T-helper 1 cell treated with Interleukin-12 subunit alpha and Interleukin-12 subunit beta and Interleukin-4 antibody, amounts not matched to agents 30 μg/mL and 1 μg/mL, for 36 hours (primary cell): ENCODE measurements around the gene EMILIN2.

ENCODE experiments used
- H3K27ac Mint-ChIP-seq: one replicate; pipeline ENCODE4 v1.8.0; 2021; ENCODE audit warnings: mild to moderate bottlenecking, mixed read lengths
- H3K27me3 Mint-ChIP-seq: one replicate; pipeline ENCODE4 v1.8.0; 2021; ENCODE audit warnings: low read depth, mixed read lengths
- H3K36me3 Mint-ChIP-seq: one replicate; pipeline ENCODE4 v1.8.0; 2021; ENCODE audit warnings: low read depth, mixed read lengths
- H3K4me1 Mint-ChIP-seq: one replicate; pipeline ENCODE4 v1.8.0; 2021; ENCODE audit warnings: low read depth, mixed read lengths
- H3K4me3 Mint-ChIP-seq: one replicate; pipeline ENCODE4 v1.8.0; 2021; ENCODE audit warnings: mild to moderate bottlenecking, moderate library complexity, mixed read lengths
- H3K9me3 Mint-ChIP-seq: one replicate; pipeline ENCODE4 v1.8.0; 2021; ENCODE audit warnings: mixed read lengths

Gene EMILIN2

DNA sequence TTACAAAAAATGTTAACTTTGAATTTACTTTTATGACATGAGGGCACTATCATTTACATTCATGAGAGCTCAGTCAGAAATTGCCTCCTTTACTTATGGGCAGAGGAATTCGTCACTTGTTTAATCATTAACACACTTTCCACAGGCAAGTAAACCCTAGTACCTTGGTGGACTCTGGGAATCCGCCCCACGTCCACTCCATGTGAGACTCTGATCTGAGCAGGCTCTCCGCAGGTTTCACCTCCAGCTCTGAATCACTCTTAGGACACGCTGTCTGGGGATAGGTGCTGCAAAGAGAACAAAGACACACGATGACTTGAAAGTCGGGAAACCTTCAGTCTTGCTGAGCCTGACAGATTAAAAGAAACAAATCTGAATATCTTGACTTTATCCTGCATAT, 92.5 kb downstream of the EMILIN2 start:
- peaks cover 28% of the 10 kb centered on the region for H3K36me3 Mint-ChIP-seq

GRCh38 chr18:2948038-2948437, 101.2 kb downstream of the EMILIN2 start:
- peaks cover 35% of the 10 kb centered on the region for H3K36me3 Mint-ChIP-seq

More for the DNA sequence above, 92.5 kb downstream of the EMILIN2 start:
- Mint-ChIP-seq H3K9me3 (no peaks in the 10 kb centered on the region), H3K4me1 (peaks cover 13% of the 10 kb centered on the region), H3K4me3 (no peak overlapping the region), H3K27me3 (no peaks in the 10 kb centered on the region), H3K27ac (no peak overlapping the region)

GRCh38 chr18:2952605-2953004, 105.8 kb downstream of the EMILIN2 start:
- H3K27ac Mint-ChIP-seq = no peak overlapping the region
- peaks cover 45% of the 10 kb centered on the region for H3K4me1 Mint-ChIP-seq
- H3K36me3 Mint-ChIP-seq = peaks cover 59% of the 10 kb centered on the region
- H3K9me3 Mint-ChIP-seq = no peaks in the 10 kb centered on the region
- H3K27me3 Mint-ChIP-seq = no peaks in the 10 kb centered on the region
- no peak overlapping the region for H3K4me3 Mint-ChIP-seq

More at GRCh38 chr18:2948038-2948437, 101.2 kb downstream of the EMILIN2 start:
- H3K27me3 Mint-ChIP-seq = no peaks in the 10 kb centered on the region
- H3K9me3 Mint-ChIP-seq = no peaks in the 10 kb centered on the region
- H3K4me1 Mint-ChIP-seq = peaks cover 18% of the 10 kb centered on the region
- no peak overlapping the region for H3K4me3 Mint-ChIP-seq
- H3K27ac Mint-ChIP-seq = no peak overlapping the region

DNA sequence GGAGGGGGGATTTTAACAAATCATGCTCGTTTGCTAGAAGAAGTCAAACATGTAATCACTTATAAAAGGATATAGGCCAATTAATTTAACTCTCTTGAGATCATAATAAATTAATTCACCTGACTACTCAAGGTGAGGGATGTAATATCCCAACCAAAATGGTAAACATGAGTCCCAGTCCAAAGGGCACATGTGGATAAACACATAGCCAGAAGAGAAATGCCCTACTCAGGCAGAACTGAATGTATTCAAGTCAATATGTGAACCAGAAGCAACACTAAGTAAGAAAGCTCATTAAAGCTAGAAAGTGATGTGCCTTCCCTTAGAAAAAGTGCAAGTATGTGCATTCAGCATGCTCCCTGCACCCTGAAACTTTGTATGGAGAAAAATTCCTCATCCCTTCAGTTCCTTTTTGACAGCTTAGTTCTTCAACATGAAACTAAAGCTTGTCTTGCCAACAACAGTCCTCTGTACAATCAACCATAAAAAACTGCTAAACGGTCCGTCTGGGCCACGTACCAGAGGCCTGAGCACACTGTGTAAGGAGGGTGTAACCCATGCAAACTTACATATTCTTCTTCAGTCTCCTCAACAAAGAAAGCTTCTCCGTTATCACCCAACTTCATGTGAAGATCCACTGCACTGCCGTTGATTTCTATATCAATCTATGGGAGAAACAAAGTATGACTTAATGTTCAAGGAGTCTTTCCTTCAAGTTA, 107.3 kb downstream of the EMILIN2 start:
- Mint-ChIP-seq H3K27me3 (no peaks in the 10 kb centered on the region), H3K9me3 (no peaks in the 10 kb centered on the region), H3K4me3 (no peak overlapping the region), H3K4me1 (peaks cover 51% of the 10 kb centered on the region), H3K36me3 (peaks cover 55% of the 10 kb centered on the region), H3K27ac (peak overlapping the region; percentile 19)

DNA sequence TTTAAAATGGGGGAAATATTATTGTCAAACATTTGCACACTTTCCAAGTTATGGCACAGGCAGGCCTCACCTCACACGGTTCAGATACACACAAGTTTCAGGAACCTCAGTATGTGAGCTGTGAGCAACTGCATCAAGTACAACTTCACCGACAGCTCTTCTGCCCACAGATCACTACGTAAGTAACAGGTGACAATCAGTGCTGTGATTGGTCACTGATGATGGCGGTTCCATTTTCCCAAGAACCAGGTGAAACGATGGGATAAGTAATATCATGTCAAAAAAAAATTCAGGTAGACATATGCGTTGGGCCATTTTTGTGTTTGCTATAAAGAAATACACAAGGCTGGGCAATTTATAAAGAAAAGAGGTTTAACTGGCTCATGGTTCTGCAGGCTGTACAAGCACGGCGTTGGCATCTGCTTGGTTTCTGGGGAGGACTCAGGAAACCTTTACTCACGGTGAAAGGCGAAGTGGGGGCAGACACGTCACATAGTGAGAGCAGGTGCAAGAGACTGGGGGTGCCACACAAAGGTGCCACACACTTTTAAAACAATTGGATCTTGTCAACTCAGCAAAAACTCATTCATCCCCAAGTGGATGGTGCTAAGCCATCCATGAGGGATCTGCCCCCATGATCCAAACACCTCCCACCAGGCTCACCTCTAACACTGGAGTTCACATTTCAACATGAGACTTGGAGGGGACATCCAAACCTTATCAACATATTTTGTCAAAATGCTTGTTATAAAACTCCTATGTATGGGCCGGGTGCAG, 108.3 kb downstream of the EMILIN2 start:
- H3K9me3 Mint-ChIP-seq = no peaks in the 10 kb centered on the region
- peaks cover 55% of the 10 kb centered on the region for H3K36me3 Mint-ChIP-seq
- no peak overlapping the region for H3K4me3 Mint-ChIP-seq
- H3K27ac Mint-ChIP-seq = peak overlapping the region; percentile 50
- no peaks in the 10 kb centered on the region for H3K27me3 Mint-ChIP-seq
- H3K4me1 Mint-ChIP-seq = peaks cover 54% of the 10 kb centered on the region

DNA sequence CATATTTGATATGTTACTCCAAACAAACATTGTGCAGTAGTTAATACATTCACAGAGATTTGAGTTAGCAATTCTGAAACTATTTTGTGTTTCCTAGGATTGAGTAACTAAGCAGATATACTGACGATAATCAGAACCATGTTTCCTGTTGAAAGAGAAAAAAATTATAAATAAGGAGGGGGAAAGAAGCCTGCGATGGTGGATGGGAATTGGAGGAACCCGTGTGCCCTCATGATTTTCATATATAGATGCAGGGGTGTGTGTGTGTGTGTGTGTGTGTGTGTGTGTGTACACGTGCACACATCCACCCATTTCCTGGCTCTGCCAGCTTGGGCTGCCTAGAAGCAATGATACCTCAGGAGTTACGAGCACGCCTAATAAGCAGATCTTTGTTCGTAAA, 109.2 kb downstream of the EMILIN2 start:
- H3K4me1 Mint-ChIP-seq = peaks cover 58% of the 10 kb centered on the region
- H3K4me3 Mint-ChIP-seq = peak overlapping the region; percentile 70
- H3K27me3 Mint-ChIP-seq = no peaks in the 10 kb centered on the region
- peak overlapping the region; percentile 86 for H3K27ac Mint-ChIP-seq
- no peaks in the 10 kb centered on the region for H3K9me3 Mint-ChIP-seq
- H3K36me3 Mint-ChIP-seq = peaks cover 50% of the 10 kb centered on the region

- peaks cover 39% of the 10 kb centered on the region for H3K36me3 Mint-ChIP-seq
- H3K4me1 Mint-ChIP-seq = peaks cover 78% of the 10 kb centered on the region
- H3K4me3 Mint-ChIP-seq = peak overlapping the region; percentile 39
- peak overlapping the region; percentile 99 for H3K27ac Mint-ChIP-seq
- no peaks in the 10 kb centered on the region for H3K27me3 Mint-ChIP-seq
- H3K9me3 Mint-ChIP-seq = no peaks in the 10 kb centered on the region
These were observed 112.1 kb downstream of the EMILIN2 start for GRCh38 chr18:2958819-2959298.

GRCh38 chr18:2959341-2959740, 112.5 kb downstream of the EMILIN2 start:
- H3K4me3 Mint-ChIP-seq = peak overlapping the region; percentile 81
- H3K36me3 Mint-ChIP-seq = peaks cover 35% of the 10 kb centered on the region
- H3K9me3 Mint-ChIP-seq = no peaks in the 10 kb centered on the region
- peak overlapping the region; percentile 99 for H3K27ac Mint-ChIP-seq
- H3K27me3 Mint-ChIP-seq = no peaks in the 10 kb centered on the region
- peaks cover 80% of the 10 kb centered on the region for H3K4me1 Mint-ChIP-seq

- Mint-ChIP-seq H3K27ac (peak overlapping the region; percentile 99), H3K4me3 (peak overlapping the region; percentile 81), H3K36me3 (peaks cover 28% of the 10 kb centered on the region)
These were observed 114.3 kb downstream of the EMILIN2 start for GRCh38 chr18:2960983-2961696.

GRCh38 chr18:2961821-2962220, 115.0 kb downstream of the EMILIN2 start:
- H3K4me3 Mint-ChIP-seq = peak overlapping the region; percentile 81
- no peaks in the 10 kb centered on the region for H3K27me3 Mint-ChIP-seq
- H3K4me1 Mint-ChIP-seq = peaks cover 76% of the 10 kb centered on the region
- peaks cover 24% of the 10 kb centered on the region for H3K36me3 Mint-ChIP-seq
- H3K9me3 Mint-ChIP-seq = no peaks in the 10 kb centered on the region
- peak overlapping the region; percentile 99 for H3K27ac Mint-ChIP-seq

More at GRCh38 chr18:2960983-2961696, 114.3 kb downstream of the EMILIN2 start:
- Mint-ChIP-seq H3K9me3 (no peaks in the 10 kb centered on the region), H3K27me3 (no peaks in the 10 kb centered on the region), H3K4me1 (peaks cover 77% of the 10 kb centered on the region)

- Mint-ChIP-seq H3K9me3 (no peaks in the 10 kb centered on the region), H3K4me3 (peak overlapping the region; percentile 70), H3K27me3 (no peaks in the 10 kb centered on the region), H3K27ac (peak overlapping the region; percentile 99), H3K4me1 (peaks cover 70% of the 10 kb centered on the region), H3K36me3 (peaks cover 16% of the 10 kb centered on the region)
These were observed 116.2 kb downstream of the EMILIN2 start for GRCh38 chr18:2963048-2963447.

- Mint-ChIP-seq H3K4me3 (peak overlapping the region; percentile 16), H3K9me3 (no peaks in the 10 kb centered on the region), H3K4me1 (peaks cover 74% of the 10 kb centered on the region), H3K27ac (peak overlapping the region; percentile 87), H3K36me3 (peaks cover 16% of the 10 kb centered on the region), H3K27me3 (no peaks in the 10 kb centered on the region)
These were observed 117.7 kb downstream of the EMILIN2 start for GRCh38 chr18:2964361-2965010.
